Measurements from ENCODE around the gene GRM7. TPM values are rescaled to one million over a fixed set of nuclear protein-coding genes. Genes with fewer than 3 reads are reported as not detected.

GRM7 gene
- total RNA-seq, 1 experiment from 2014 or later, result not detected

DNA sequence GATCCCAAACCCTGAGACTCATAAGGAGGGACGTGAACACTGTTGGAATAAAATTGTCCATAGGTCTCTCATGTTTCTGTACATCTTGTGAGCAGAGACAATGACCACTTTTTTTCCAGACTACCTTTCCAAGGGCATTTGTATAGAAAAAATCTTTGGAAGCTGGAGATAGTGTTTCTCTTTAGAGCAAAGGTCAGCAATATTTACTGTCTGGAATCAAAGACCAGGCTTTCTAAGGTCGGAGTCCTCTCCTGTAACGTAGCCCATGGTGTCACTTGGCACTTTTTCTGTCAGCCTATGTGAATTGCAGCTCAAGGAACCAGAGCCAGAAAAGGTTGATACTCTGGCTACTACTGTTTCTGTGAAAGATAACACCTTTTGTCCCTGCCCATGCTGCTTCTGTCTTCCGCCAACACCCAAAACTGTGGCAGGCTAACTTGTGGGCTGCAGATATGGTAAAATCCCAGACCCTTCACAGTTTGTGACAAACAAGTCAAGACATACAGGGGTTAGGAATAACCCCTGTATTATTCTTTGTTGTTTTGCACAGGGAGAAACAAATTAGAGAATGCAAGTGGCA is 578.3 kb downstream of the GRM7 start:
- intact Hi-C loops (cut with micrococcal nuclease), result no loop called here
- Histone ChIP-seq H3K9ac (ENCODE audit: low read length) (no peak overlapping the region), H3K36me3 (ENCODE audit: control insufficient read depth in 1 of 2, insufficient read depth in 2 of 2, low read length in 2 of 2) (no peaks in the 10 kb centered on the region), H3K27ac (ENCODE audit: low read depth, low read length) (no peak overlapping the region), H3K4me1 (ENCODE audit: control insufficient read depth in 1 of 2, insufficient read depth in 2 of 2, low read length in 2 of 2) (no peaks in the 10 kb centered on the region), H3K9me3 (ENCODE audit: control insufficient read depth in 1 of 2, insufficient read depth in 1 of 2, low read depth in 1 of 2, low read length in 2 of 2) (no peaks in the 10 kb centered on the region), H3K27me3 (ENCODE audit: insufficient read depth, low read length) (no peaks in the 10 kb centered on the region), H4K20me1 (ENCODE audit: insufficient read depth) (no peaks in the 10 kb centered on the region), H3K79me2 (ENCODE audit: insufficient read depth, low read length) (no peaks in the 10 kb centered on the region), H3K4me3 (replicated peaks in 1 of 2; ENCODE audit: low read depth in 1 of 2, low read length in 2 of 2) (no peak overlapping the region), H3K4me2 (ENCODE audit: low read length) (no peak overlapping the region), H3K9me2 (ENCODE audit: insufficient read depth) (no peaks in the 10 kb centered on the region), H2AFZ (ENCODE audit: low read depth, low read length, poor library complexity, severe bottlenecking) (no peak overlapping the region)
- TF ChIP-seq EGR1 (IDR thresholded peaks at IDR 0.05; ENCODE audit: low read depth), result no peak
- no peak for TF ChIP-seq CBX3 (IDR thresholded peaks at IDR 0.05; ENCODE audit: low read depth)
- no peak for TF ChIP-seq ELF1 (IDR thresholded peaks at IDR 0.05; ENCODE audit: borderline replicate concordance, low read depth)
- TF ChIP-seq JUND (IDR thresholded peaks at IDR 0.05), result no peak
- no peak for TF ChIP-seq POLR2AphosphoS5 (IDR thresholded peaks at IDR 0.05; ENCODE audit: low read depth, low read length)
- TF ChIP-seq FOSL1 (IDR thresholded peaks at IDR 0.05; ENCODE audit: low read depth), result no peak
- TF ChIP-seq SP1 (IDR thresholded peaks at IDR 0.05; ENCODE audit: low read depth), result no peak
- ChIA-PET RAD21 (ENCODE audit: low non-redundant PET in 1 of 2, low total read pairs in 2 of 2, uncharacterized antibody in 2 of 2, unreplicated experiment in 2 of 2) (no interaction called here), CTCF (no interaction called here), POLR2A (no interaction called here)
- no peak for DNase-seq (ENCODE audit: low read depth, low spot score)
- BruUV-seq (replicated peaks), result no TSS peak
- ATAC-seq, result no peak

DNA sequence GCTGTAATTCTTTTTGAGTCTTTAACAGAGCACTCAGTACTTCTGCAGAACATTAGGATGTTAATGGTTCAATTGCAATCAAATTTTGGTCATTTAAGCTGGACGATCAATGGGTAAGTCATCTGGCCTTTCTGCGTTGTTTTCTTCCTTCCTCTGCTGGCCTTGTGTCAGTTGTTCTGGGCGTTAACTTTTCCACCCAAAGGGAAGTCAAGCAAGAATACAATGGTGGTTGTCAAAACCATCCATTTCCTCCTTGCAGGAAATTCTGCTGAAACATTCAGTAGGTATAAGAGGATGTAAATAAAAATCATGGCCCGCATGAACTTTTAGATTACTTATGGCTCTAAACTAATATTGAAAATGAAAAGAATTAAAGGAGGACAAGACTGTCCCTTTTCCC is 584.0 kb downstream of the GRM7 start:
- no peaks in the 10 kb centered on the region for H3K9me3 ChIP-seq (ENCODE audit: control insufficient read depth in 1 of 2, insufficient read depth in 1 of 2, low read depth in 1 of 2, low read length in 2 of 2)
- ChIA-PET CTCF (no interaction called here), RAD21 (ENCODE audit: low non-redundant PET in 1 of 2, low total read pairs in 2 of 2, uncharacterized antibody in 2 of 2, unreplicated experiment in 2 of 2) (no interaction called here)
- TF ChIP-seq, protein P1, sequence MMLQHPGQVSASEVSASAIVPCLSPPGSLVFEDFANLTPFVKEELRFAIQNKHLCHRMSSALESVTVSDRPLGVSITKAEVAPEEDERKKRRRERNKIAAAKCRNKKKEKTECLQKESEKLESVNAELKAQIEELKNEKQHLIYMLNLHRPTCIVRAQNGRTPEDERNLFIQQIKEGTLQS (IDR thresholded peaks at IDR 0.05), result no peak
- TF ChIP-seq SRF (IDR thresholded peaks at IDR 0.05; ENCODE audit: low read depth), result no peak
- no peak for TF ChIP-seq EZH2 (IDR thresholded peaks at IDR 0.05)
- TF ChIP-seq, protein P2, sequence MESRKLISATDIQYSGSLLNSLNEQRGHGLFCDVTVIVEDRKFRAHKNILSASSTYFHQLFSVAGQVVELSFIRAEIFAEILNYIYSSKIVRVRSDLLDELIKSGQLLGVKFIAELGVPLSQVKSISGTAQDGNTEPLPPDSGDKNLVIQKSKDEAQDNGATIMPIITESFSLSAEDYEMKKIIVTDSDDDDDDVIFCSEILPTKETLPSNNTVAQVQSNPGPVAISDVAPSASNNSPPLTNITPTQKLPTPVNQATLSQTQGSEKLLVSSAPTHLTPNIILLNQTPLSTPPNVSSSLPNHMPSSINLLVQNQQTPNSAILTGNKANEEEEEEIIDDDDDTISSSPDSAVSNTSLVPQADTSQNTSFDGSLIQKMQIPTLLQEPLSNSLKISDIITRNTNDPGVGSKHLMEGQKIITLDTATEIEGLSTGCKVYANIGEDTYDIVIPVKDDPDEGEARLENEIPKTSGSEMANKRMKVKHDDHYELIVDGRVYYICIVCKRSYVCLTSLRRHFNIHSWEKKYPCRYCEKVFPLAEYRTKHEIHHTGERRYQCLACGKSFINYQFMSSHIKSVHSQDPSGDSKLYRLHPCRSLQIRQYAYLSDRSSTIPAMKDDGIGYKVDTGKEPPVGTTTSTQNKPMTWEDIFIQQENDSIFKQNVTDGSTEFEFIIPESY (IDR thresholded peaks at IDR 0.05; ENCODE audit: extremely low read depth, insufficient replicate concordance, low read length), result no peak
- no peak for TF ChIP-seq RAD21 (IDR thresholded peaks at IDR 0.05; ENCODE audit: low read depth)
- TF ChIP-seq FOSL1 (IDR thresholded peaks at IDR 0.05; ENCODE audit: low read depth), result no peak
- TF ChIP-seq JUND (IDR thresholded peaks at IDR 0.05), result no peak
- no peak for TF ChIP-seq POLR2A (IDR thresholded peaks at IDR 0.05; ENCODE audit: borderline replicate concordance, extremely low read depth, insufficient read depth, insufficient read length)
- no peak for TF ChIP-seq SIN3A (IDR thresholded peaks at IDR 0.05; ENCODE audit: low read depth)
- TF ChIP-seq CBX3 (IDR thresholded peaks at IDR 0.05; ENCODE audit: low read depth), result no peak
- TF ChIP-seq, protein P3, sequence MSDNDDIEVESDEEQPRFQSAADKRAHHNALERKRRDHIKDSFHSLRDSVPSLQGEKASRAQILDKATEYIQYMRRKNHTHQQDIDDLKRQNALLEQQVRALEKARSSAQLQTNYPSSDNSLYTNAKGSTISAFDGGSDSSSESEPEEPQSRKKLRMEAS (IDR thresholded peaks at IDR 0.05), result no peak
- no peak for TF ChIP-seq CEBPB (IDR thresholded peaks at IDR 0.05; ENCODE audit: low read depth)
- TF ChIP-seq POLR2AphosphoS5 (IDR thresholded peaks at IDR 0.05; ENCODE audit: low read depth, low read length), result no peak
- TF ChIP-seq, protein P4, sequence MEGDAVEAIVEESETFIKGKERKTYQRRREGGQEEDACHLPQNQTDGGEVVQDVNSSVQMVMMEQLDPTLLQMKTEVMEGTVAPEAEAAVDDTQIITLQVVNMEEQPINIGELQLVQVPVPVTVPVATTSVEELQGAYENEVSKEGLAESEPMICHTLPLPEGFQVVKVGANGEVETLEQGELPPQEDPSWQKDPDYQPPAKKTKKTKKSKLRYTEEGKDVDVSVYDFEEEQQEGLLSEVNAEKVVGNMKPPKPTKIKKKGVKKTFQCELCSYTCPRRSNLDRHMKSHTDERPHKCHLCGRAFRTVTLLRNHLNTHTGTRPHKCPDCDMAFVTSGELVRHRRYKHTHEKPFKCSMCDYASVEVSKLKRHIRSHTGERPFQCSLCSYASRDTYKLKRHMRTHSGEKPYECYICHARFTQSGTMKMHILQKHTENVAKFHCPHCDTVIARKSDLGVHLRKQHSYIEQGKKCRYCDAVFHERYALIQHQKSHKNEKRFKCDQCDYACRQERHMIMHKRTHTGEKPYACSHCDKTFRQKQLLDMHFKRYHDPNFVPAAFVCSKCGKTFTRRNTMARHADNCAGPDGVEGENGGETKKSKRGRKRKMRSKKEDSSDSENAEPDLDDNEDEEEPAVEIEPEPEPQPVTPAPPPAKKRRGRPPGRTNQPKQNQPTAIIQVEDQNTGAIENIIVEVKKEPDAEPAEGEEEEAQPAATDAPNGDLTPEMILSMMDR (IDR thresholded peaks at IDR 0.05 in 2 of 3, conservative IDR thresholded peaks at IDR 0.05 in 1 of 3; ENCODE audit: borderline replicate concordance in 1 of 3, insufficient read depth in 1 of 3, low read depth in 2 of 3, low read length in 2 of 3), result no peak
- TF ChIP-seq SP1 (IDR thresholded peaks at IDR 0.05; ENCODE audit: low read depth), result no peak
- no peak for TF ChIP-seq ZNF274 (IDR thresholded peaks at IDR 0.05; ENCODE audit: low read depth, low read length)
- TF ChIP-seq ZFX (IDR thresholded peaks at IDR 0.05), result no peak
- TF ChIP-seq EGR1 (IDR thresholded peaks at IDR 0.05; ENCODE audit: low read depth), result no peak

More for the DNA sequence above, 584.0 kb downstream of the GRM7 start:
- no TSS peak for BruUV-seq (replicated peaks)
- no peak overlapping the region for H3K4me2 ChIP-seq (ENCODE audit: low read length)
- no peak overlapping the region for H3K27ac ChIP-seq (ENCODE audit: low read depth, low read length)
- no peaks in the 10 kb centered on the region for H3K79me2 ChIP-seq (ENCODE audit: insufficient read depth, low read length)
- H3K27me3 ChIP-seq (ENCODE audit: insufficient read depth, low read length), result no peaks in the 10 kb centered on the region
- no peaks in the 10 kb centered on the region for H3K9me2 ChIP-seq (ENCODE audit: insufficient read depth)
- H3K36me3 ChIP-seq (ENCODE audit: control insufficient read depth in 1 of 2, insufficient read depth in 2 of 2, low read length in 2 of 2), result no peaks in the 10 kb centered on the region
- POLR2A ChIA-PET, result no interaction called here
- H3K9ac ChIP-seq (ENCODE audit: low read length), result no peak overlapping the region
- intact Hi-C loops (cut with micrococcal nuclease), result no loop called here
- H3K4me1 ChIP-seq (ENCODE audit: control insufficient read depth in 1 of 2, insufficient read depth in 2 of 2, low read length in 2 of 2), result no peaks in the 10 kb centered on the region
- no peak for ATAC-seq
- H2AFZ ChIP-seq (ENCODE audit: low read depth, low read length, poor library complexity, severe bottlenecking), result no peak overlapping the region
- no peaks in the 10 kb centered on the region for H4K20me1 ChIP-seq (ENCODE audit: insufficient read depth)
- no peak for DNase-seq (ENCODE audit: low read depth, low spot score)
- no peak overlapping the region for H3K4me3 ChIP-seq (replicated peaks in 1 of 2; ENCODE audit: low read depth in 1 of 2, low read length in 2 of 2)
